Activated T-cell treated with anti-CD3 and anti-CD28 coated beads, Interleukin-2, amount 50 U/mL, for 4 hours (primary cell): ENCODE measurements around the gene GH2. TPM values are rescaled to one million over a fixed set of nuclear protein-coding genes. Genes with fewer than 3 reads are reported as not detected.
"Not testable (repeated sequence)": the region's sequence is repeated elsewhere in the genome, so short reads cannot be mapped to it uniquely, and the experiment has no call there.

Source experiments
- ATAC-seq, 2 donors: fragments of 200-7000 bp; cut with Tn5 transposase; one replicate each; pipeline ENCODE4 v1.10.0; 2021
- DNase-seq: peaks from one replicate; pipeline ENCODE4 v3.0.0-alpha.2; 2020
- H3K27me3 Mint-ChIP-seq: one replicate; pipeline ENCODE4 v1.8.0; 2021; ENCODE audit warnings: low read depth, mixed read lengths
- H3K36me3 Mint-ChIP-seq: one replicate; pipeline ENCODE4 v1.8.0; 2022; ENCODE audit warnings: mixed read lengths; ENCODE audit not compliant: insufficient read depth
- H3K4me1 Mint-ChIP-seq: one replicate; pipeline ENCODE4 v1.8.0; 2021; ENCODE audit warnings: low read depth, mixed read lengths
- H3K4me3 Mint-ChIP-seq: one replicate; pipeline ENCODE4 v1.8.0; 2021; ENCODE audit warnings: mild to moderate bottlenecking, moderate library complexity, mixed read lengths
- H3K9me3 Mint-ChIP-seq: one replicate; pipeline ENCODE4 v1.8.0; 2021; ENCODE audit warnings: mixed read lengths
- total RNA-seq, 3 donors: library from RNA; stranded (reverse); gene quantifications; one replicate each; pipeline ENCODE4 v1.2.1, GENCODE V29; 2021

GH2 gene
- total RNA-seq, 3 donors from 2014 or later: not detected

GRCh38 chr17:63918305-63918704 is 36.6 kb upstream of the GH2 start:
- Mint-ChIP-seq H3K4me1 (peaks cover 10% of the 10 kb centered on the region), H3K4me3 (no peak overlapping the region), H3K9me3 (no peaks in the 10 kb centered on the region), H3K27me3 (no peaks in the 10 kb centered on the region), H3K36me3 (no peaks in the 10 kb centered on the region)
- DNase-seq (no peak), ATAC-seq (no peak)

GRCh38 chr17:63917646-63918045 is 35.9 kb upstream of the GH2 start:
- Mint-ChIP-seq H3K36me3 (no peaks in the 10 kb centered on the region), H3K4me3 (no peak overlapping the region), H3K9me3 (no peaks in the 10 kb centered on the region), H3K27me3 (no peaks in the 10 kb centered on the region), H3K4me1 (peaks cover 10% of the 10 kb centered on the region)
- DNase-seq: no peak
- no peak for ATAC-seq

GRCh38 chr17:63917206-63917605 is 35.5 kb upstream of the GH2 start:
- not testable (repeated sequence) for DNase-seq, H3K4me1 Mint-ChIP-seq, H3K36me3 Mint-ChIP-seq, H3K4me3 Mint-ChIP-seq, H3K27me3 Mint-ChIP-seq, ATAC-seq, H3K9me3 Mint-ChIP-seq

GRCh38 chr17:63916566-63917185 is 34.9 kb upstream of the GH2 start:
- Mint-ChIP-seq H3K36me3 (no peaks in the 10 kb centered on the region), H3K4me1 (peaks cover 10% of the 10 kb centered on the region), H3K4me3 (no peak overlapping the region), H3K9me3 (no peaks in the 10 kb centered on the region), H3K27me3 (no peaks in the 10 kb centered on the region)
- ATAC-seq (no peak), DNase-seq (no peak)

- H3K9me3 Mint-ChIP-seq, DNase-seq: not testable (repeated sequence)
Observed at GRCh38 chr17:63915753-63916152, 34.0 kb upstream of the GH2 start.

GRCh38 chr17:63914471-63914870 is 32.7 kb upstream of the GH2 start:
- ATAC-seq (no peak), DNase-seq (no peak)
- Mint-ChIP-seq H3K36me3 (no peaks in the 10 kb centered on the region), H3K9me3 (no peaks in the 10 kb centered on the region), H3K4me3 (no peak overlapping the region), H3K4me1 (peaks cover 7% of the 10 kb centered on the region), H3K27me3 (no peaks in the 10 kb centered on the region)

More at GRCh38 chr17:63915753-63916152, 34.0 kb upstream of the GH2 start:
- ATAC-seq, H3K27me3 Mint-ChIP-seq, H3K4me3 Mint-ChIP-seq, H3K36me3 Mint-ChIP-seq, H3K4me1 Mint-ChIP-seq: not testable (repeated sequence)

- DNase-seq (peak; percentile 63), ATAC-seq (peak; percentile 78)
- Mint-ChIP-seq H3K4me3 (no peak overlapping the region), H3K36me3 (no peaks in the 10 kb centered on the region), H3K9me3 (no peaks in the 10 kb centered on the region), H3K27me3 (no peaks in the 10 kb centered on the region), H3K4me1 (peaks cover 2% of the 10 kb centered on the region)
Observed at GRCh38 chr17:63911657-63912100, 29.9 kb upstream of the GH2 start.

GRCh38 chr17:63911041-63911635 is 29.4 kb upstream of the GH2 start, which contains the start of gene CSHL1:
Gene CSHL1 (minus strand): TSS chr17:63911258. CDS start chr17:63911196, 62 bp downstream.
- ATAC-seq: no peak
- H3K4me3 Mint-ChIP-seq: no peak within 1 kb of the TSS
- no peaks in the 10 kb centered on the region for H3K9me3 Mint-ChIP-seq
- H3K4me1 Mint-ChIP-seq: peaks cover 2% of the 10 kb centered on the region
- H3K36me3 Mint-ChIP-seq: no peaks in the 10 kb centered on the region
- no peak for DNase-seq
- H3K27me3 Mint-ChIP-seq: no peaks in the 10 kb centered on the region

- no peak for ATAC-seq
- Mint-ChIP-seq H3K4me3 (no peak overlapping the region), H3K4me1 (peaks cover 2% of the 10 kb centered on the region), H3K36me3 (no peaks in the 10 kb centered on the region), H3K9me3 (no peaks in the 10 kb centered on the region), H3K27me3 (no peaks in the 10 kb centered on the region)
- DNase-seq: no peak
Observed at GRCh38 chr17:63910096-63910495, 28.4 kb upstream of the GH2 start.

- not testable (repeated sequence) for H3K4me1 Mint-ChIP-seq, H3K9me3 Mint-ChIP-seq, ATAC-seq, H3K4me3 Mint-ChIP-seq, DNase-seq, H3K27me3 Mint-ChIP-seq, H3K36me3 Mint-ChIP-seq
Observed at GRCh38 chr17:63909586-63909985, 27.8 kb upstream of the GH2 start.

- H3K4me3 Mint-ChIP-seq, H3K36me3 Mint-ChIP-seq, H3K9me3 Mint-ChIP-seq, H3K27me3 Mint-ChIP-seq, H3K4me1 Mint-ChIP-seq, DNase-seq: not testable (repeated sequence)
- peak; percentile 61 to 69 for ATAC-seq
Observed at GRCh38 chr17:63907161-63907778, 25.5 kb upstream of the GH2 start.

GRCh38 chr17:63904796-63905195 is 23.1 kb upstream of the GH2 start:
- not testable (repeated sequence) for H3K4me1 Mint-ChIP-seq, DNase-seq, H3K36me3 Mint-ChIP-seq, H3K4me3 Mint-ChIP-seq, ATAC-seq, H3K27me3 Mint-ChIP-seq, H3K9me3 Mint-ChIP-seq

- H3K36me3 Mint-ChIP-seq, DNase-seq, H3K4me1 Mint-ChIP-seq, H3K9me3 Mint-ChIP-seq, H3K4me3 Mint-ChIP-seq, H3K27me3 Mint-ChIP-seq: not testable (repeated sequence)
- peak; percentile 60 to 69 for ATAC-seq
Observed at GRCh38 chr17:63903787-63904201, 22.1 kb upstream of the GH2 start.

- not testable (repeated sequence) for ATAC-seq, H3K36me3 Mint-ChIP-seq, H3K9me3 Mint-ChIP-seq, H3K27me3 Mint-ChIP-seq, H3K4me1 Mint-ChIP-seq, DNase-seq, H3K4me3 Mint-ChIP-seq
Observed at GRCh38 chr17:63901971-63902370, 20.2 kb upstream of the GH2 start.
